Measurements from ENCODE around the gene CD68.

- TF ChIP-seq EZH2 (IDR thresholded peaks at IDR 0.05; ENCODE audit: borderline replicate concordance, low read depth, low read length, poor library complexity, severe bottlenecking) (no peak), CTCF (conservative IDR thresholded peaks at IDR 0.05; ENCODE audit: low read depth, low read length) (no peak)
Observed at GRCh38 chr17:7561589-7562207, 17.7 kb upstream of the CD68 start, which contains the start of gene SENP3.
